NCI-H69 (cell line): Measurements from ENCODE around the gene MYL12A.
"Not testable (repeated sequence)": the region's sequence is repeated elsewhere in the genome, so short reads cannot be mapped to it uniquely, and the experiment has no call there.

ENCODE experiments used
- DNase-seq: peaks from one replicate; lab custom pipeline; 2025; lab: John Stamatoyannopoulos, UW

The MYL12A gene

DNA sequence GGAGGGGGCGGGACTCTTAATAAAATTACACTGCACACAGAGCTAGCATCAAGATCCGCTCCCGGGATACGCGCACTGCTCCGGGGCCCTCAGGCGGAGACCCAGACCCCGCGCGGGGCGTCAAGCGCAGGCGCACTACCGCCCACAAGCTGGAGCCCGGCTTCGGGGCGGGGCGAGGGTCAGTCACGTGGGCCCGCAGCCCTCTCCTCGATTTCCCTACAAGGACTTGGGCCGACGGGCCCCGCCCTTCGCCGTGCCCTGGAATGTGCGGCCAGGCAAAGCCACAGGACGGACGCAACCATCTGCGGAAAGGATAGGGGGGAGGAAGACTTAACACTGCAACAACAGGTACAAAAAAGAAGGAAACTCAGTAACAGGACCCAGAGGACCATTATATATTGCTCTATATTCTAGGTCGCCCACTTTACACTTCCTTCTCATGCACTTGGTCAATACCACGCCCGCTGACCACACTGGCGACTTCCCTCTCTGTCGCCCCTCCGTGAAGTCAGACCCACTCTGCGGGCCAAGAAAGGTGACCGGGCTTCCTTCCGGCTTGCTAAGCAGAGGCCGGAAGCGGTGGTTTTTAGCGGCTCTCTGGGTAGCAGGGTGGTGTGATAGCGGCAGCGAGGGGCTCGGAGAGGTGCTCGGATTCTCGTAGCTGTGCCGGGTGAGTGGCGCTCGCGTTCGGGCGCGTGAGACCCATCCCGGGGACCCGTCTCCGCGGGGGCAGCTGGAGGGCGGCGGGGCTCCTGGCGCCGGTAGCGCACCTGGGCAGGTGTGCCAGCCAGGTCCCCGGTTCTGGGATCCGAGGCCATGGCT lies at the start of gene MYL12A:
MYL12A (plus strand) TSS at position 562 of the 822 bp plus-strand sequence. CDS start 5,447 bp downstream, outside the sequence.
- DNase-seq: peak; percentile 100

- not testable (repeated sequence) for DNase-seq
Measured at GRCh38 chr18:3198260-3198860, 49.2 kb upstream of the MYL12A start.

- no peak for DNase-seq
Measured at GRCh38 chr18:3199942-3200645, 47.5 kb upstream of the MYL12A start.

DNA sequence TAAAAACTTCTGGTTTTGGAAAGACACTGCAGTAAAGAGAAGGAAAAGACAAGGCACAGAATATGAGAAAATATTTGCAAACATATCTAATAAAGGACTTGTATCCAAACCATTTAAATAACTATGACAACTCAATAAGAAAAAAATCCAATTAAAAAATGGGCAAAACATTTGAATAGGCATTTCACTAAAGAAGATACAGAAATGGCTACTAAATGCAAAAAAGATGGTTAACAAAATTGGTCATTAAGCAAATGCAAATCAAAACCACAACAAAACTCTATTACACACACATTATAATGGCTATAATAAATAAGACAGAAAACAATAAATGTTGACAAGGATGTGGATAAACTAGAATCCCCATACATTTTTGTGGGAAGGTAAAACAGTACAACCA lies 42.4 kb upstream of the MYL12A start:
- no peak for DNase-seq

DNA sequence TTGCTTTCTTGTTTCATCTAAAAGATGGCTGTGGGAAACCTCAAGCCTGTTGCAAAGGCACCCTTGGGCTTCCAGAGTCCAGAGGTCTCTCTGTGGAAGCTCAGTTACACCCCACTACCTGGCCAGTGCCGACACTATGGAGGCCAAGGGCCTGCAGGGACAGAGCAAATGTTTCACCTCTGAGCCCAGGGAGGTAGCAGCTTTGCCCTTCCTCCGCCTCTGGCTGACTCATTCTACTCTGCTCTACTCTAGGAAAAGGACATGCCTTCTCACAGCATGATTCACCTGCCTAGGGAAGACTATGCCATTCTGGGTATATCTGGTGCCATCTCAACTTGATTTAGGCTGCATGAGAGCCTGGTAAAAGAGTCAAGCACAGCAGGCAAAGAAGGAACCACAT lies 40.0 kb upstream of the MYL12A start:
- DNase-seq: no peak

GRCh38 chr18:3209859-3210569 lies 37.6 kb upstream of the MYL12A start:
- DNase-seq: peak; percentile 15

- DNase-seq: peak; percentile 31
Measured at GRCh38 chr18:3211236-3211992, 36.2 kb upstream of the MYL12A start.

- DNase-seq: no peak
Measured at GRCh38 chr18:3212657-3213056, 34.9 kb upstream of the MYL12A start.

GRCh38 chr18:3213300-3214059 lies 34.1 kb upstream of the MYL12A start:
- DNase-seq: no peak

- no peak for DNase-seq
Measured at GRCh38 chr18:3214855-3215637, 32.6 kb upstream of the MYL12A start.

DNA sequence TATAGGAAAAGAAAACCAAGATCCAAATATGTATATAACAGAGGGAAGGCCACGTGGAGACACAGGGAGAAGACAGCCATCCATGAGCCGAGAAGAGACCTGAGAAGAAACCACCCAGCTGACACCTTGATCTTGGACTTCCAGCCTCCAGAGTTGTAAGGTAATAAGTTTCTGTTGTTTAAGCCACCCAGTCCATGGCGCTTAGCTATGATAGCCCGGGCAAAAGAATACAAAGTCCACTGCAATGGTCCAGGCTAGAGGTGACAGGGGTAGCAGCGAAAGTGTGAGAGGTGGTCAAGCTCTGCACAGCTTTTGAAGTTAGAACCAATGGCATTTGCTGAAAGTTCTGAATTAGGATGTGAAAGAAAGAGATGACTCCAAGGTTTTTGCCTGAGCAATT lies 30.6 kb upstream of the MYL12A start:
- no peak for DNase-seq

DNA sequence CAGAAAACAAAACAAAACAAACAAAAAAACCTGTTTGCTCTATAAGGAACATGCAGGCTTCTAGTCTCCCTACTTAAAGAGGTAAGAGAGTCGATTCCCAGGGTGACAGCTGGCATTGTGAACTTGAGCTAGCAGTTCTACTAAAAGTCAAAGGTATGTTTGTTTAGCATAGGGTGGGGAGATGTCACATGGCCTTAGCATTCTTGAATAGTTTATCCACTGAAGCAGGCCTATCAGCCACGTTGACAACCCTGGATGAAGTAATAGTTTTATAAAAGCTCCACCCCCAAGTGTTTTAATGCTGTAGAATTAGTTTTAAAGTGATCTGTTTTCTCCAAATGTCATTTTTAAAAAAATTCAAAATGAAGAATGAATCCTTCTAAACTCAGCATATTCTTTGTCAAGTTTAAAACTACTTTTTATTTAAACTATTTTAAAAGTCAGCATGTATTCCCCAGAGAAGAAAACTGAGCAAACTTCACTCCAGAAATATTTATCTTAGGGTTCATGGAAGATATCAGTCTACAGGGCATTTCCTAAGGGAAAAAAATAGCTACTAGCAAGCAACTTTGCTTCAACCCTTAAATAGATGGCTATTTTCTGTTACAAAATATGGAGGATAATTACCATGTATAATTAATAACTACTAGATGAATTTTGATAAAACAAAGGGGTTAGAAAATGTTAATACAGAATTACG lies 29.5 kb upstream of the MYL12A start:
- peak; percentile 71 for DNase-seq

GRCh38 chr18:3218819-3219218 lies 28.8 kb upstream of the MYL12A start:
- no peak for DNase-seq

GRCh38 chr18:3219241-3219630 lies 28.4 kb upstream of the MYL12A start:
- DNase-seq: no peak

DNA sequence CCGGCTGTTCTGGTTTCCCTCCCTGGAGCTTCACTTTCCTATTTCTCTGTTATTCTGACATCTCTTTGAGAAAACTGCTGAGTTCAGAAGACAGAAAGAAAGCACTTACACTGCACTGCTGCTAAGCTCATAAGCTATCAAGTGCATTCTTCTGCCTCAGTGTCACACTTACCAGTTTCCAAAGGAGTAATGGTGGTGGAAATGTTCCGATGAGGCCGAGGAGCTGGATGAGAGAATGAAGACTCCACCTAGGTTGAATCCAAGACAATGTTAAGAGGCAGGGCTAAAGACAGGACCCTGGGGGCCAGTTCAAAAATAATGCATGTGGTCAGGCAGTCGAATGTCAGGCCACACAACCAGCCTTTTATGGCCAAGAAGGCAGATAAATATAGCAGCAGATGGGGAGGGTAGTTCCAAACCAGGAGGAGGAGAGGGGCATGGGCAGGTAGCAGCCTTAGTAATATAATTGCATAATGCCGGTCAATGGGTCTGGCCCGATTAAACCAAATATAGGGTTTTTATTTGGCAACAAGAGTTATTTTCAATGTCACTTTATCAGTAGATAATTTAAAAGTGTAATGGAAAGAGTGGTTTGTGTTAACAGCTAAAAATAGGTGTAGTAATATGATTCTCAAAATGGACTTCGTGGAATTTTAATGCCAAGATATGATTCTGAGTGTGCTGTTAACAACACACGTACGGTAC lies 27.8 kb upstream of the MYL12A start, which contains the start of gene MYOM1:
MYOM1 (minus strand) TSS at position 338 of the 705 bp plus-strand sequence. CDS start 4,745 bp downstream, outside the sequence.
- DNase-seq: no peak

GRCh38 chr18:3220868-3221267 lies 26.7 kb upstream of the MYL12A start:
- not testable (repeated sequence) for DNase-seq

- no peak for DNase-seq
Measured at GRCh38 chr18:3221496-3221895, 26.1 kb upstream of the MYL12A start.

DNA sequence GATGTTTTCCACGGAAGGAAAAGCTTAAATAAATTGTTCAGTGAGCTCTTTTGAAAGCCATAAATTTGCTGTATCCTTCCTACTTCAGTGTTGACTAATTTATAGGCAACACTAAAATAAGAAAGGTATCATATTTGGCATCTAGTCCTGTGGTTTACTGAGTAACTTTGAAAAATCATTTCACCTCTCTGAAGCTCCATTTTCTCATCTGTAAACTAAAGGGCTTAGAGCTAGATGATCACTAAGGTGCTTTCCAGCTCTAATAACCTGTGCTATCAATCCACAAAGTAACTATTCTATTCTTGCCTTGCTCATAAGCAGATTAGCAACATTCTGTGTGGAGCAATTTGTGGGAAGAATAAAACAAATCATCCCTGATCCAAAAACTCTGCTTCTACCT lies 24.2 kb upstream of the MYL12A start:
- no peak for DNase-seq

DNA sequence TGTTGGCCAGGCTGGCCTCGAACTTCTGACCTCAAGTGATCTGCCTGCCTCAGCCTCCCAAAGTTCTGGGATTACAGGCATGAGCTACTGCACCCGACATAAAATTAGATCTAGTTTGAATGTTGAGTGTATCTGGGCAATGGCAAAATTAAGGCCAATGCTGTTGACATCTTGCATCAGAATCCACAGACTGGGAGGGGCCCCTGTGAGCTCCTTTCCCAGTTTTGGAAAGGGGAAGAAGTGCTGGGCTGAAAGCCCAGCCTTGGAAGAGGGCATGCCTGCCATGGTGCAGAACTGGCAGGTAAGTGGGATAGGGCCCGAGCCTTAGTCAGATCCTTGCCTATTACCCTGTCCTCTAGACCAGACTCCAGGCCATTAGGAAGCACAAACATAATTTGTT lies 23.4 kb upstream of the MYL12A start:
- no peak for DNase-seq
